HG02798 (cell line): ENCODE data around the gene PPP1R13B.

Source experiments
- ATAC-seq: cut with Tn5 transposase; IDR thresholded peaks from one replicate; pipeline ENCODE4 v1.9.1; 2021; ENCODE audit warnings: mild to moderate bottlenecking; ENCODE audit not compliant: unreplicated experiment, poor library complexity

The PPP1R13B gene

GRCh38 chr14:103748534-103748857 is 98.9 kb downstream of the PPP1R13B start:
- ATAC-seq, result no peak

- ATAC-seq, result no peak
Observed at GRCh38 chr14:103746701-103747100, 100.7 kb downstream of the PPP1R13B start.

GRCh38 chr14:103745424-103745823 is 102.0 kb downstream of the PPP1R13B start:
- ATAC-seq, result no peak

GRCh38 chr14:103744621-103745395 is 102.6 kb downstream of the PPP1R13B start:
- ATAC-seq, result no peak

DNA sequence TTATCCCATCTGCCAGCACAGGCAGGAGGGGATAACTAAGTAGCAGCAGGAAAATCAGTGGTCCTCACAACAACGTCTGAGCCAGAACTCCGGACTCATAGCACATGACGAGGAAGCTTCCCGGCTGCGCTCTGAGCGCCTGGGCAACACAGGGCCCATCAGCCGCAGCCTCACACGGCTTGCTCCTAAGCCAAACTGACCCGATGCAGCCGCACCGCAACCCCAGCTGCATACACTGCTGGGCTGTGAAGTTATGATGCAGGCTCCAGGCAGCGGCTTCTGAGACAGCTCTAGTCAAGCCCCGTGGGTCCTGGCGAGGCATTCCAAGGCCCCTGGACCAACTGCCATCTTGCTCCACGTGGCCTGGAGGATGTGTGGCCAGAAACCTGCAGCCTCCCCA is 103.7 kb downstream of the PPP1R13B start:
- ATAC-seq, result no peak

DNA sequence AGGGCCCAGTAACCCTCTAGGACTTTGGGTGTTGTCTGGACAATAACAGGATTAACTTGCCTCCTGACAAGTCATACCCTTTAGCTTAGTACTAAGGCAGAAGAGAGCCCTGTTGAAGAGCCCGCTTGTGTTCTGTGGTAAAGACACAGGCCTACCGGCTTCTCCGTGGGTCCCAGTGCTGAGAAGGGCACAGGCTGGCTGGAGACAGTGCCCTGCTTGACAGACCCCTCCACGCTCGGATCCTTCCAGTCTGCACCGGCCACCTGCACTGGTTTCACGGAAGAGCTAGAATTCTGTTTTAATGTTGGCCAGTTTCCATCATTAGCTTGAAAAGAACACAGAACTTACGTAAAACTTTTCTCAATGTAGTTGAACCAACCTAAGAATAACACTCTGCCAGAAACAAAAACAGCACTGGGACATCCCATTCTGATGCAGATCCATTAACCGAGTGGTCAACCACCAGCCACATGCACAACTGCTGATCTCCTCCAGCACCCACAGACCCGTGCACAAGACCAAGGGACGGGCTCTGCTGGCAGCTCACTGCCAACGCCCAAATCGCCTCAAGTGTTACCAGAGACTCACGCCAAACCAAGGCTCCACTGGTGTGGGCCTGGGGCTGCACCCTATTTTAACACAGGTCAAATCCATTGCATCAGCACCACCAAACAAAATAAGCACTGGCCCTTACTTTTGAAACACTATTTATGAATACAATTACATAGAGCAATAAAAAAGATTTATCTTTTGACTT is 104.7 kb downstream of the PPP1R13B start:
- ATAC-seq, result no peak

DNA sequence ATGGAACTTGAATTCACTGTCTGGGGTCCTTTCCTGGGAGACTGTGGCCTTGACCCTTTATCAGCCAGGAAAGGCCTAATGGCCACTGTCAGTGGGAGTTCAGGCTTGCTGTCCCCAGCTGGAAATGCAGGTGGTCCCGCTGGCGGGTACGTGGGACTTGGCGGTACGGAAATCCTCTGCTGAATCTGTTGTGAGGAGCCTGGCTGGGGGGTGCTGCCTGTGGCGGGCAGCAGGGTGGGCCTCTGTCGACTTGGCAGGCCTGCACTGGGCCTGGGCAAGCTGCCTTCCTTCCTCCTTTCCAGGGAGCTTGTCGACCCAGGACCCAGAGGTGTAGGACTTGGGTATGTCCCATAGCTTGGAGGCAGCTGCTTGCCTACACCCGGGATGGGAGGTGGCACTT is 105.5 kb downstream of the PPP1R13B start:
- ATAC-seq, result no peak

GRCh38 chr14:103740991-103741689 is 106.2 kb downstream of the PPP1R13B start:
- no peak for ATAC-seq

- no peak for ATAC-seq
Observed at GRCh38 chr14:103739793-103740501, 107.4 kb downstream of the PPP1R13B start.

GRCh38 chr14:103739466-103739792 is 107.9 kb downstream of the PPP1R13B start:
- no peak for ATAC-seq

DNA sequence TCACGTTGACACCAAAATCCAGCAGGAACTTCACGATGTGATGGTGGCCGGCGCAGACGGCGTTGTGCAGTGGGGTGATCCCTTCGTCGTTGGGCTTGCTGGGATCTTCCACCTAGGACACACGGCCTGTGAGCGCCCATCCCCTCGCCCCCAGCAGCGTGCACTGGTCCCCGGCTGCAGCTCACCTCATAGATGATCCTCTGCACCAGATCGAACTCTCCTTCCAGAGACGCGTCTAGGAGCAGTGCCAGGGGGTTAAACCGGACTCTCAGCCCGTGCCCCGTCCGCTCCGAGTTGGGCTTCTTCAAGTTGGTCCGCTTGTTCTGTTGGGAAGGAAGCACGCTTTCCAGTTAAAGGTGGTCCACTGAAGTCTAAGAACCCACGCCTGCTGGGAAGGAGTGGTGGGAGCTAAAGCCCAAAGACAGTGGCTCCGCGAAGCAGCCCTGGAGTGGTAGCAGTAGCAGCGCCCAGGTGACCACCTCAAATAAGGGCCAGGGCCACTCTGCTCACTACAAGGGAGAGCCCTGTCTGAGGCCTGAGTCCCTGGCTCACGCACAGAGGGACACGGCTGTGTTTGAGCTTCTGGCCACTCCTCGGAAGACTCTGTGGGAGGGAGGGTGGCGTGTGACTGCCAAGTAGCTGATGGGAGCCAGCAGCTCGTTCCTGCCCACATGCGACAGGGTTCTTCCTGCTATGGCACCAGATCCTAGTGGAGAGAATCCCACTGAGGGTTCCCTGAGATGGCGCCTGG is 108.5 kb downstream of the PPP1R13B start:
- ATAC-seq, result no peak

DNA sequence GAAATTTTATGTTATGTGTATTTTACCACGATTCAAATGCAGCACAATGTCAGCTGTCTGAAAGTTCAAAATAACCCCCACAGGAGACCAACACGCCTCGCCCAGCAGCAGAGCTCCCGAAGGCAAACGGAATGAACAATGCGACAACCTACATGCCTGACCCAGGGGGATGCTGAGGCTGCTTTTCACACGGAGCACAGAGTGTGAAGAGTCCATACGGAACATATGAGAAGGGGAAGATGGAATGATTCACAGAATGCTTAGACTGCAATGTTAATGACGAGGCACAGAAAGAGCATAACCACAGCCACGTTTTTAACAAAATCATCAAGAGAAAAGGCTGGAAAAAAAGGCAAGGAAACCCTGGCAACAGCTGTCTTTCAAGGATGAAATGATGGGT is 109.2 kb downstream of the PPP1R13B start:
- no peak for ATAC-seq

DNA sequence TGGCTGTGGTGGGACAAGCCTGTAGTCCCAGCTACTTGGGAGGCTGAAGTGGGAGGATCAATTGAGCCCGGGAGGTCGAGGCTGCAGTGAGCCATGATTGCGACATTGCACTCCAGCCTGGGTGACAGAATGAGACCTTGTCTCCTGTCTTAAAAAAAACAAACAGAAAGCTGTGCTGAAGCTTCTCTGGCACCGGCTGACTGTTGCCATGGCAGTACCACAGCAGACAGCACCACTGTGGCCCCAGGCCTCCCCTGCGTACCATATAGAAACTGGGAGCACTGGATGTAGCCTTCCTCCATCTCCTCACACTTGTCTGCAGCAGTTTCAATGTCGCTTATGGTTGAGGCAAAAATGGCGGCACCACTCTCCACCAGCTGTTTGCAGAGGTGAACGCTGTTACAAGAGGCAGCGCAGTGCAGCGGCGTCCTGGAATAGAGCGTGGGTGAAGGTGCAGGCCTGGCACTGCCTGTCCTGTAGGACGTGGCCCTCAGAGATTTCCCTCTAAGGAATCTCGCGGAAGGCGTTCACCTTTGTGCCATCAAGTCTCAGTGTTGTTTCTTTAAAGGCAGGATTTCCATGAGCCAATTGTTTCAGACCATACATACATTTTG is 109.8 kb downstream of the PPP1R13B start:
- ATAC-seq, result no peak

GRCh38 chr14:103736546-103737431 is 110.6 kb downstream of the PPP1R13B start:
- ATAC-seq, result no peak

GRCh38 chr14:103735815-103736545 is 111.4 kb downstream of the PPP1R13B start:
- no peak for ATAC-seq

DNA sequence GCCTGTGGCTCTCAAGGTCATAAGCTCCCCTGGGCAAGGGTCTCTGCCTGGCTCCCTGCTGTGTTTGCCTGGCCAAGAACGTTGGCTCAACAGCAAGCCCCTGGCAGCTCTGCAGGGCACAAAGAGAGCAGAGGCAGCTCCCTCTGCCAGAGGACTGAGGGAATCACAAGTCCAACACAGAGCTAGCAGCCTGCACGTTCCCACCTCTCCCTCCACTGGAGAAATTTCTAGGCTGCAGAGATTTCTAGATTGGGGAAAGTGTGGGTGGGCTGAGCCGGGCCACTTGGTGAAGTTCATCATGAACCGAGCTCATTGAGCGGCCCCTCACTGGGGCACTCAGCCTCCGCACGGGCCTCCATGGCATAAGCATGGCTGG is 111.9 kb downstream of the PPP1R13B start:
- no peak for ATAC-seq

DNA sequence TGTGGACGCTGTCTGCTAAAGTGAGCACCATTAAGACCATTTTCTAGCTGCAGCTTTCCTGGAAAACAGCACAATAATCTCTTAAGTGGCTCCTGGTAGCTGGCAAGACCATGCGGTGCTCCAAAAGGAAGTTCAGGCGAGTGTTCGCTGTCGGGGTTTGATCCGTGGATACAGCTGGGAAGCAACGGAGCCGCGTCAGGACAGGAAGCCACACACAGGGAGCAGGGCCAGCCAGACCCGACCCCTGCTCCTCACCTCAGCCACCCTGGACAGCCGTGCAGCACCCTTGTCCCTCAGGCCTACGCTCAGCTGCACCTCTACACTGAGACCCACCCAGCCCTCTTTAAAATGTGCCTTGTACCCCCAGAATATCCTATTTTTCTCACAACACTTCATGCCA is 112.4 kb downstream of the PPP1R13B start:
- no peak for ATAC-seq
